Psoas muscle (tissue), 8 donors: Measurements from ENCODE around the gene ANKRD16. TPM values are rescaled to one million over a fixed set of nuclear protein-coding genes. Genes with fewer than 3 reads are reported as not detected.
"Not testable (repeated sequence)": the region's sequence is repeated elsewhere in the genome, so short reads cannot be mapped to it uniquely, and the experiment has no call there.

Source experiments
- ATAC-seq, 4 donors: fragments of 200-7000 bp; cut with Tn5 transposase; one replicate each; pipeline ENCODE4 v1.9.1; 2020; ENCODE audit warnings: moderate library complexity in 3 of 4, mild to moderate bottlenecking in 2 of 4
- DNase-seq, 2 donors: peaks; one replicate each; pipeline ENCODE4 v3.0.0-alpha.2; 2020
- H3K27ac ChIP-seq: fragments of 200-600 bp; one replicate; pipeline ENCODE4 v1.8.0; 2022
- H3K27me3 ChIP-seq, 3 donors: fragments of 200-600 bp in 1 of 3; one replicate each; pipeline versions ENCODE4 v1.6.1 to v1.8.0; 2013 to 2022; ENCODE audit warnings: low read length in 2 of 3, mild to moderate bottlenecking in 2 of 3, moderate library complexity in 1 of 3; ENCODE audit not compliant: insufficient read depth in 3 of 3
- H3K36me3 ChIP-seq, 2 donors: fragments of 200-600 bp in 1 of 2; one replicate each; pipeline versions ENCODE4 v1.6.1 to v1.8.0; 2013 to 2022; ENCODE audit warnings: low read depth in 1 of 2, mild to moderate bottlenecking in 1 of 2, moderate library complexity in 1 of 2; ENCODE audit not compliant: insufficient read depth in 1 of 2
- H3K4me1 ChIP-seq: fragments of 200-600 bp; one replicate; pipeline ENCODE4 v1.8.0; 2022
- H3K4me3 ChIP-seq: fragments of 200-600 bp; one replicate; pipeline ENCODE4 v1.8.0; 2022; ENCODE audit warnings: mild to moderate bottlenecking
- H3K9me3 ChIP-seq: fragments of 200-600 bp; one replicate; pipeline ENCODE4 v1.8.0; 2022
- WGBS, 3 donors: extraction: QIAGEN DNeasy Blood & Tissue Kit; methylation state at CpG; one replicate each; pipeline versions ENCODE4 v1.1.6 to v1.1.7; 2013; 5-methylcytosine and 5-hydroxymethylcytosine counted together
- intact Hi-C, 2 donors: fragments of 100-400 bp; cut with DNase I; formaldehyde crosslinking; loops; one replicate each; pipeline versions ENCODE4 v1.11.0 to v1.14.2; 2022
- polyA plus RNA-seq, 3 donors: library from polyadenylated mRNA; stranded (reverse); fragments of 200-250 nt; gene quantifications; one replicate each; pipeline ENCODE4 v1.2.3, GENCODE V29; 2013
- total RNA-seq, 4 donors: library from RNA; stranded (reverse); fragmentation: NEBNext Ultra II Directional in 2 of 4; extraction: Animal tissue kit (Norgen Biotek cat#: 25700) in 2 of 4; gene quantifications; one replicate each; pipeline versions ENCODE4 v1.2.1 to v1.2.4, GENCODE V29; 2021 to 2023
- TF ChIP-seq, protein P1 (sequence below): fragments of 200-600 bp; IDR thresholded peaks from one replicate; pipeline ENCODE4 v1.8.0; 2022; ENCODE audit warnings: antibody characterized with exemption
- donor health status: healthy with polysubstance abuse.
- donor health status: DM: no; HTN: no; CAD: no; lungs with moderate emphysema.
- donor health status: Bipolar disorder and iron deficiency.
- donor health status: healthy.
- donor health status: DM: yes; HTN: yes; CAD: no.
- donor health status: DM: no; HTN: no; CAD: no.
- donor health status: DM: no; HTN: no; CAD: no.
- donor health status: DM: yes; HTN: yes; CAD: no.

ANKRD16 gene
- total and polyA plus RNA-seq, 7 donors = 2.8 to 4.6 (median 3.7) TPM

DNA sequence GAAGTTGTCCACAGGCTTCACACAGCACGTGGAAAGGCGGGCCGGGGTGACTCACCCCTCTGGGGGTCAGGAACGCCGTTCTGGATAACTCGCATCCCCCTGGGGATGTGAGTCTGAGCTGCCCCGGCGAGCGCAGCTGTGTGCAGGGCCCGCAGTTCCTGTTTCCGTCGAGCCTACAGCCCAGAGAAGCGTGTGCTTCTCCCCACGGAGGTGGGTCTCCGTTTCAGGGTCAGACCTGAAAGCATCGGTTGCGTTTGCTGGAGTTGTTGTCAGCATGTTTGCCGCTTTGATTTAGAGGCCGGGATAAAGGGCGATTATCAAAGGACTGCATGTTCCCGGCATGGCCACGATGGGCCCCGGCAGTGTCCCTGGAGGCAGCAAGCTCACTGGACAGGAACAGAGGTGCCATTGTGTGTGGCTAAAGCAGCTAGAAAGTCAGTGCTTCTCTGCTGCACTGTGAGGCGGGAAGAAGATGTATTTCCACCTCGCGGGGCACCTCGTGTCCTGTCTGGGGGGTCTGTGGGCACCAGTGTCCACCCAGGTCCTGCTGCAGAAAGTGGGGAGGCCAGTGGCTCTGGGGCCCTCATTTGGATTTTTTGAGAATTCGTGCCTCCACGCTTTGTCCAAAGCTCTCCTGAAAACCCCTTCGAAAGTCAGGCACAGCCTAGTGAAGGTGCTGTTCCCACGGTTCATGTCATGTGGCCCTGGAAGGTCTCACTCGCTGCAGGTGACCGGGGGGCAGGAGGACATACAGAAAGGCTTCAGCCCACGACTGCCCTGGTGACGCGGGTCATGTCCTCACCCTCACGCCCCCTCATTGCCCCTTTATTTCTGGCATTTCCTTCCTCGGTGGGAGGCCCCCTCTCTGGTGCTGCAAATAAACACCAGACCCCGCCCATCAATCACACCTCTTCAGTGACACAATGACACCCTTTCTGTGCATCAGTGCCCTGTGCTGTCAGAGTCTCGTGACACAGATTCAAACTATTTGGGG is 49.1 kb downstream of the ANKRD16 start:
- peaks cover 0 to 7% (median 0%) of the 10 kb centered on the region in 3 donors for H3K27me3 ChIP-seq
- ATAC-seq (peak; percentile 17 to 78 (median 60)), DNase-seq (peak; percentile 49 to 85)
- no peaks in the 10 kb centered on the region for H3K4me1 ChIP-seq
- no peak overlapping the region for H3K4me3 ChIP-seq
- no peak overlapping the region for H3K27ac ChIP-seq
- no peaks in the 10 kb centered on the region for H3K9me3 ChIP-seq
- 37 to 47% (median 43%) methylated on average over 40 of the region's 40 CpGs for WGBS, 3 donors
- TF ChIP-seq, protein P1, sequence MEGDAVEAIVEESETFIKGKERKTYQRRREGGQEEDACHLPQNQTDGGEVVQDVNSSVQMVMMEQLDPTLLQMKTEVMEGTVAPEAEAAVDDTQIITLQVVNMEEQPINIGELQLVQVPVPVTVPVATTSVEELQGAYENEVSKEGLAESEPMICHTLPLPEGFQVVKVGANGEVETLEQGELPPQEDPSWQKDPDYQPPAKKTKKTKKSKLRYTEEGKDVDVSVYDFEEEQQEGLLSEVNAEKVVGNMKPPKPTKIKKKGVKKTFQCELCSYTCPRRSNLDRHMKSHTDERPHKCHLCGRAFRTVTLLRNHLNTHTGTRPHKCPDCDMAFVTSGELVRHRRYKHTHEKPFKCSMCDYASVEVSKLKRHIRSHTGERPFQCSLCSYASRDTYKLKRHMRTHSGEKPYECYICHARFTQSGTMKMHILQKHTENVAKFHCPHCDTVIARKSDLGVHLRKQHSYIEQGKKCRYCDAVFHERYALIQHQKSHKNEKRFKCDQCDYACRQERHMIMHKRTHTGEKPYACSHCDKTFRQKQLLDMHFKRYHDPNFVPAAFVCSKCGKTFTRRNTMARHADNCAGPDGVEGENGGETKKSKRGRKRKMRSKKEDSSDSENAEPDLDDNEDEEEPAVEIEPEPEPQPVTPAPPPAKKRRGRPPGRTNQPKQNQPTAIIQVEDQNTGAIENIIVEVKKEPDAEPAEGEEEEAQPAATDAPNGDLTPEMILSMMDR = no peak
- no peaks in the 10 kb centered on the region for H3K36me3 ChIP-seq
- intact Hi-C loops = no loop called here

DNA sequence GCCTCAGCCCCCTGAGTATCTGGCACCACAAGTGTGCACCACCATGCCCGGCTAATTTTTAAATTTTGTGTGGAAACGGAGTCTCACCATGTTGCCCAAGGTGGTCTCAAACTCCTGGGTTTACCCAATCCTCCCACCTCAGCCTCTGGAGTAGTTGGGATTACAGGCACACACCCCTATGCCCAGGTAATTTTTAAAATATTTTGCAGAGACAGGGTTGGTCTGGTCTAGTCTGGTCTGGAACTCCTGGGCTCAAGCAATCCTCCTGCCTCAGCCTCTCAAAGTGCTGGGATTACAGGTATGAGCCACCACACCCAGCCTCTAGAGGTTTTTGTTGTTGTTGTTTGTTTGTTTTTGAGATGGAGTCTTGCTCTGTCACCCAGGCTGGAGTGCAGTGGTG is 53.5 kb downstream of the ANKRD16 start:
- not testable (repeated sequence) for ATAC-seq, H3K27me3 ChIP-seq

DNA sequence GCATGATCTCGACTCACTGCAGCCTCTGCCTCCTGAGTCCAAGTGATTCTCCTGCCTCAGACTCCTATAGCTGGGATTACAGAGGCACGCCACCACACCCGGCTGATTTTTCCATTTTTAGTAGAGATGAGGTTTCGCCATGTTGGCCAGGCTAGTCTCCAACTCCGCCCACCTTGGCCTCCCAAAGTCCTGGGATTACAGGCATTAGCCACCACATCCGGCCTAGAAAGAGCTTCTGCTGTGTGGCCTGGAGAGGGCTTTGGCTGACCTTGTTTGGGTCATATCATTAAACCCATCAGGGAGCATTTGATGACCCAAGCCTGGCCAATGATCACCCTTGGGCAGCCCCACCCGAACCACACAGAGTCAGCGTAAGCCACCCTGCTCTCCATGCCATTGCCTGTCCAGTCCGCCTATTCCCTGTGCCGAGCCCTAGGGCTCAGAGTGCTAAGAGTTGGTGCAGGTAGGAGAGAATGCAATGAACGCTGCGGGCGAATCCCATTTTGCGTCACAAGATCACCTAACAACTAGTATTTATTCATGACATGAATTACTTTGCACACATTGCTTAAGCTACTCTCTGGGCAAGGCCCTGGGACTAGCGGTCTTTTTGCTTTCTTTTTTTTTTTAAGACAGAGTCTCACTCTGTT is 54.1 kb downstream of the ANKRD16 start:
- ATAC-seq = no peak
- intact Hi-C loops = no loop called here
- no peak for DNase-seq
- no peaks in the 10 kb centered on the region for H3K9me3 ChIP-seq
- no peak overlapping the region for H3K27ac ChIP-seq
- H3K27me3 ChIP-seq = peaks cover 0 to 7% (median 0%) of the 10 kb centered on the region in 3 donors
- no peak overlapping the region for H3K4me3 ChIP-seq
- no peaks in the 10 kb centered on the region for H3K36me3 ChIP-seq
- WGBS, 3 donors = 86 to 90% (median 89%) methylated on average over 15 of the region's 15 CpGs
- H3K4me1 ChIP-seq = no peaks in the 10 kb centered on the region
- TF ChIP-seq, protein P1 = no peak

More for the DNA sequence above, 53.5 kb downstream of the ANKRD16 start:
- DNase-seq, H3K9me3 ChIP-seq, H3K36me3 ChIP-seq, H3K4me3 ChIP-seq, intact Hi-C loops, H3K27ac ChIP-seq, H3K4me1 ChIP-seq: not testable (repeated sequence)
- 92 to 97% (median 93%) methylated on average over 2 of the region's 2 CpGs for WGBS, 3 donors

DNA sequence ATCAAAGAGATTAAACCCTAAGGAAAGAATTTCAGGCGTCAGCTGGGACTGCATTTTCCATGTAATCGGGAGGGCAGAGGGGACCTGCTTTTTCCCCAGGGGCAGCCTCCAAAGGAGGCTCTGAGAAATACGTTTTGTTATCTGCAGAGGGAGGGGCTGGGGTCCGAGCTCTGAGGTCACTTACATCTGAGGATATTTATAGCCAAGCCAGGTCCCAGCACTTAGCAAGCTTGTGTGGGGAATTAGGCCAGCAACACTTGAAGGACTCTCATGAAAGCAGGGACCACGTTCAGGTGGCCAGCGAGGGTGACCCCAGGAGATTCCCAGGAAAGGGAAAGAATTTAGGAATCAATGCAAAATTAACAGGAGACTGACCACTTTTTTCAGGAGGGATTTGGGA is 55.9 kb downstream of the ANKRD16 start:
- DNase-seq (no peak), ATAC-seq (no peak)
- no peaks in the 10 kb centered on the region for H3K9me3 ChIP-seq
- H3K36me3 ChIP-seq = no peaks in the 10 kb centered on the region
- intact Hi-C loops = no loop called here
- H3K27me3 ChIP-seq = no peaks in the 10 kb centered on the region
- 27 to 34% (median 30%) methylated on average over 6 of the region's 6 CpGs for WGBS, 3 donors
- TF ChIP-seq, protein P1 = no peak
- H3K4me1 ChIP-seq = no peaks in the 10 kb centered on the region
- no peak overlapping the region for H3K4me3 ChIP-seq
- no peak overlapping the region for H3K27ac ChIP-seq

- Histone ChIP-seq H3K27me3 (no peaks in the 10 kb centered on the region), H3K4me3 (no peak overlapping the region), H3K27ac (no peak overlapping the region), H3K9me3 (no peaks in the 10 kb centered on the region), H3K4me1 (no peaks in the 10 kb centered on the region), H3K36me3 (no peaks in the 10 kb centered on the region)
- ATAC-seq = no peak
- intact Hi-C loops = no loop called here
- 81 to 82% (median 81%) methylated on average over 13 of the region's 13 CpGs for WGBS, 3 donors
- TF ChIP-seq, protein P1 = no peak
- DNase-seq = no peak
Observed at GRCh38 chr10:5832946-5833345, 56.7 kb downstream of the ANKRD16 start.
